ENCODE measurements around the gene PLCL2. TPM values are rescaled to one million over a fixed set of nuclear protein-coding genes. Genes with fewer than 3 reads are reported as not detected.

PLCL2 gene
- total RNA-seq, 1 donor from 2014 or later, result 11.3 TPM

GRCh38 chr3:17136136-17136721 is 251.5 kb downstream of the PLCL2 start:
- H3K4me1 Mint-ChIP-seq (ENCODE audit: low read depth), result peaks cover 2% of the 10 kb centered on the region

DNA sequence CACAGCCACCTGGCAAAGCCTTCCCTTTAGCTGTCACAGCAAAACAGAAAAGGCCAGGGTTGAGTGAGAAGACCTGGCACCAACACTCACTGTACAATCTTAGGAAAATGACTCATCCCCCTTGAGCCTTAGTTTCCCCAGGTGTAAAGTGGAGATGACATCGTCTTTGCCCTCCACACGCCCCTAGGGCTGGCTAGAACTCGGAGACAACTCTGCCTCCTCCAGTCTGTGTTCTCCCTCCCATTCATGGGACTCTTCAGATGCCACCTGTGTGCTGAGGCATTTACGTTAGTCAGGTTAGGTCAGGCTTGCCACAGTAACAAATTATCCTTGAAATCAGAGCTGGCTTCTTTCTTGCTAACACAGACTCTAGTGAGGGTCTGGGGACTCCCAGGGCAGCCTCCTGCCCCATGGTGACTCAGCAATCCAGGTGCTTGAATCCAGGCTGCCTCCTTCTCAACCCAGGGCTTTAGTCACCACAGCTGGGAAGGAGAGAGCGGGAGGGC is 252.6 kb downstream of the PLCL2 start:
- peaks cover 2% of the 10 kb centered on the region for H3K4me1 Mint-ChIP-seq (ENCODE audit: low read depth)
- no peaks in the 10 kb centered on the region for H3K27me3 Mint-ChIP-seq
- no peak overlapping the region for H3K4me3 Mint-ChIP-seq (ENCODE audit: low read depth)
- H3K9me3 Mint-ChIP-seq (ENCODE audit: low read depth), result peaks cover 3% of the 10 kb centered on the region
- DNase-seq (ENCODE audit: low spot score, unreplicated experiment), result no peak
- TF ChIP-seq CTCF (IDR thresholded peaks at IDR 0.05; ENCODE audit: unreplicated experiment), result no peak
- no peak overlapping the region for H3K27ac Mint-ChIP-seq
- H3K36me3 Mint-ChIP-seq (ENCODE audit: insufficient read depth), result no peaks in the 10 kb centered on the region

More at GRCh38 chr3:17136136-17136721, 251.5 kb downstream of the PLCL2 start:
- DNase-seq (ENCODE audit: low spot score, unreplicated experiment), result no peak
- Mint-ChIP-seq H3K27ac (no peak overlapping the region), H3K36me3 (ENCODE audit: insufficient read depth) (no peaks in the 10 kb centered on the region), H3K4me3 (ENCODE audit: low read depth) (no peak overlapping the region), H3K27me3 (no peaks in the 10 kb centered on the region), H3K9me3 (ENCODE audit: low read depth) (peaks cover 3% of the 10 kb centered on the region)
- TF ChIP-seq CTCF (IDR thresholded peaks at IDR 0.05; ENCODE audit: unreplicated experiment), result no peak

- Mint-ChIP-seq H3K4me3 (ENCODE audit: low read depth) (no peak overlapping the region), H3K27me3 (no peaks in the 10 kb centered on the region), H3K27ac (no peak overlapping the region), H3K9me3 (ENCODE audit: low read depth) (peaks cover 3% of the 10 kb centered on the region), H3K36me3 (ENCODE audit: insufficient read depth) (no peaks in the 10 kb centered on the region), H3K4me1 (ENCODE audit: low read depth) (peaks cover 2% of the 10 kb centered on the region)
- no peak for TF ChIP-seq CTCF (IDR thresholded peaks at IDR 0.05; ENCODE audit: unreplicated experiment)
- DNase-seq (ENCODE audit: low spot score, unreplicated experiment), result no peak
These were observed 253.7 kb downstream of the PLCL2 start for GRCh38 chr3:17138246-17139039.
